Left forelimb (tissue), 1 donor: Measurements from ENCODE around the gene EIF1AX.
"Not testable (repeated sequence)": the region's sequence is repeated elsewhere in the genome, so short reads cannot be mapped to it uniquely, and the experiment has no call there.

Experiments used
- DNase-seq: peaks from one replicate; pipeline ENCODE4 v3.0.0-alpha.2; 2018; ENCODE audit warnings: low spot score

The EIF1AX gene

GRCh38 chrX:20126833-20127232 lies 14.8 kb downstream of the EIF1AX start:
- not testable (repeated sequence) for DNase-seq

- no peak for DNase-seq
These were observed 16.7 kb downstream of the EIF1AX start for GRCh38 chrX:20124964-20125363.

GRCh38 chrX:20118065-20118824 lies 23.4 kb downstream of the EIF1AX start:
- DNase-seq, result no peak

- DNase-seq, result no peak
These were observed 24.9 kb downstream of the EIF1AX start, which contains the start of gene MAP7D2 for GRCh38 chrX:20116577-20117240. Gene MAP7D2 (minus strand): TSS chrX:20116907. CDS start chrX:20116879, 28 bp downstream.

GRCh38 chrX:20116087-20116576 lies 25.5 kb downstream of the EIF1AX start:
- no peak for DNase-seq

- DNase-seq, result no peak
These were observed 29.4 kb downstream of the EIF1AX start for GRCh38 chrX:20112022-20112774.

GRCh38 chrX:20111271-20111670 lies 30.4 kb downstream of the EIF1AX start:
- no peak for DNase-seq

GRCh38 chrX:20101934-20102581 lies 39.6 kb downstream of the EIF1AX start:
- no peak for DNase-seq

- DNase-seq, result no peak
These were observed 50.1 kb downstream of the EIF1AX start for GRCh38 chrX:20091499-20091898.

GRCh38 chrX:20089845-20090244 lies 51.8 kb downstream of the EIF1AX start:
- DNase-seq, result no peak

- no peak for DNase-seq
These were observed 61.4 kb downstream of the EIF1AX start for GRCh38 chrX:20080277-20080676.
